ENCODE measurements around the gene PPP3CA. TPM values are rescaled to one million over a fixed set of nuclear protein-coding genes. Genes with fewer than 3 reads are reported as not detected.
A peak's percentile ranks its signal among the peaks of the same experiment; 100 is the strongest.

Gene PPP3CA
- total and polyA plus RNA-seq, 2 donors (not counting 1 experiment from before 2014, with no cell fraction given): 66.4 to 79.3 TPM

DNA sequence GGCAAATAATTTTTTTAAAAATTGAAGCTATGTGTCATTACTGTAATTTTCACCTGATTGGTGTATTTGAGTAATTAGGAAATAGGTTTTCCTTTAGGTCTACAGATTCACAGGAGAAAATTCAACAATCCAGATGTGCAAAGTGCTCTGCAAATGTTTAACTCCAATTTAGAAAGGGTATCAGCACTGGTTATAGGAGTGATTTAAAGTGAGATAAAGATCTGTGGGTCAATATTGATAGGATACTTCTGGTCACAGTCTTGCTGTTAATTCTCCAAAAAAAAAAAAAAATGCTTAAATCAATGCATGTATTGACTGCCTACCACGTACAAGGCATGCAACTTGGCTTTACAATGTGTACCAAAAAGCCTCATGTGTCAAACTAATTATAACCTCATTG is 271.3 kb downstream of the PPP3CA start:
- Histone ChIP-seq H3K4me2 (ENCODE audit: extremely low read depth, insufficient read depth, low read length) (no peak overlapping the region), H3K27ac (ENCODE audit: insufficient read depth, low read length) (no peak overlapping the region), H3K36me3 (ENCODE audit: control insufficient read depth, insufficient read depth, low read length) (no peaks in the 10 kb centered on the region), H4K20me1 (ENCODE audit: control insufficient read depth, extremely low read depth, insufficient read depth, low read length) (no peaks in the 10 kb centered on the region), H3K9ac (ENCODE audit: insufficient read depth, low read length) (no peak overlapping the region), H3K4me3 (replicated peaks in 1 of 4; ENCODE audit: control extremely low read depth in 1 of 4, insufficient read depth in 1 of 4, low read depth in 3 of 4, low read length in 4 of 4) (no peak overlapping the region), H3K79me2 (ENCODE audit: control insufficient read depth, insufficient read depth, low read length) (no peaks in the 10 kb centered on the region), H3K4me1 (ENCODE audit: control insufficient read depth, extremely low read depth, insufficient read depth, low read length) (no peaks in the 10 kb centered on the region), H3K27me3 (ENCODE audit: control insufficient read depth, insufficient read depth, low read length) (no peaks in the 10 kb centered on the region), H3K9me3 (ENCODE audit: control insufficient read depth, insufficient read depth, low read depth, low read length) (no peaks in the 10 kb centered on the region), H2AFZ (ENCODE audit: low read length) (no peak overlapping the region)
- TF ChIP-seq, protein P1, sequence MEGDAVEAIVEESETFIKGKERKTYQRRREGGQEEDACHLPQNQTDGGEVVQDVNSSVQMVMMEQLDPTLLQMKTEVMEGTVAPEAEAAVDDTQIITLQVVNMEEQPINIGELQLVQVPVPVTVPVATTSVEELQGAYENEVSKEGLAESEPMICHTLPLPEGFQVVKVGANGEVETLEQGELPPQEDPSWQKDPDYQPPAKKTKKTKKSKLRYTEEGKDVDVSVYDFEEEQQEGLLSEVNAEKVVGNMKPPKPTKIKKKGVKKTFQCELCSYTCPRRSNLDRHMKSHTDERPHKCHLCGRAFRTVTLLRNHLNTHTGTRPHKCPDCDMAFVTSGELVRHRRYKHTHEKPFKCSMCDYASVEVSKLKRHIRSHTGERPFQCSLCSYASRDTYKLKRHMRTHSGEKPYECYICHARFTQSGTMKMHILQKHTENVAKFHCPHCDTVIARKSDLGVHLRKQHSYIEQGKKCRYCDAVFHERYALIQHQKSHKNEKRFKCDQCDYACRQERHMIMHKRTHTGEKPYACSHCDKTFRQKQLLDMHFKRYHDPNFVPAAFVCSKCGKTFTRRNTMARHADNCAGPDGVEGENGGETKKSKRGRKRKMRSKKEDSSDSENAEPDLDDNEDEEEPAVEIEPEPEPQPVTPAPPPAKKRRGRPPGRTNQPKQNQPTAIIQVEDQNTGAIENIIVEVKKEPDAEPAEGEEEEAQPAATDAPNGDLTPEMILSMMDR (conservative IDR thresholded peaks at IDR 0.05 in 1 of 2, IDR thresholded peaks at IDR 0.05 in 1 of 2; ENCODE audit: low read depth in 1 of 2, low read length in 2 of 2): no peak
- no peak for TF ChIP-seq EZH2 (IDR thresholded peaks at IDR 0.05; ENCODE audit: low read length, missing control alignments)
- DNase-seq (ENCODE audit: low read depth in 2 of 2): no peak

DNA sequence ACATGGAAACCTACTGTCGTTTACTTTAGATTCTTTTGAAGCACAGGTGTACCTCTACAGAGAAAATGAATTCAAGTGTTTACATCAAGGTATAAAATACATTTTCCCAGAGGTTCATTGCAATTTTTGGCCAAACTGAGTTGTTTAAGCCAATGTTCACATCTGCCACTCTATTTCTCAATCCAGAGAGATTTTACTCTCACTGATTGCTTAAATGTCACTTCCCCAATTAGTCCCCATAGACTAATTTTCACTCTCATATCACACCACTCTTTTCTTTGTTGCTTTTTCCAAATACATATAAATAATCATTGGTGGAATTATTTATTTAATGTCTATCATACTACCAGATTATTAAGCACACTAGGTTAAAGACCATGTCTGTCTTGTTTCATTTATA is 271.8 kb downstream of the PPP3CA start:
- no peaks in the 10 kb centered on the region for H4K20me1 ChIP-seq (ENCODE audit: control insufficient read depth, extremely low read depth, insufficient read depth, low read length)
- no peak overlapping the region for H3K27ac ChIP-seq (ENCODE audit: insufficient read depth, low read length)
- no peak overlapping the region for H3K4me2 ChIP-seq (ENCODE audit: extremely low read depth, insufficient read depth, low read length)
- H2AFZ ChIP-seq (ENCODE audit: low read length): no peak overlapping the region
- DNase-seq (ENCODE audit: low read depth in 2 of 2): no peak
- H3K4me1 ChIP-seq (ENCODE audit: control insufficient read depth, extremely low read depth, insufficient read depth, low read length): no peaks in the 10 kb centered on the region
- H3K79me2 ChIP-seq (ENCODE audit: control insufficient read depth, insufficient read depth, low read length): no peaks in the 10 kb centered on the region
- no peaks in the 10 kb centered on the region for H3K36me3 ChIP-seq (ENCODE audit: control insufficient read depth, insufficient read depth, low read length)
- no peak overlapping the region for H3K9ac ChIP-seq (ENCODE audit: insufficient read depth, low read length)
- no peak for TF ChIP-seq EZH2 (IDR thresholded peaks at IDR 0.05; ENCODE audit: low read length, missing control alignments)
- TF ChIP-seq, protein P1 (conservative IDR thresholded peaks at IDR 0.05 in 1 of 2, IDR thresholded peaks at IDR 0.05 in 1 of 2; ENCODE audit: low read depth in 1 of 2, low read length in 2 of 2): no peak
- no peaks in the 10 kb centered on the region for H3K9me3 ChIP-seq (ENCODE audit: control insufficient read depth, insufficient read depth, low read depth, low read length)
- no peak overlapping the region for H3K4me3 ChIP-seq (replicated peaks in 1 of 4; ENCODE audit: control extremely low read depth in 1 of 4, insufficient read depth in 1 of 4, low read depth in 3 of 4, low read length in 4 of 4)
- H3K27me3 ChIP-seq (ENCODE audit: control insufficient read depth, insufficient read depth, low read length): no peaks in the 10 kb centered on the region

DNA sequence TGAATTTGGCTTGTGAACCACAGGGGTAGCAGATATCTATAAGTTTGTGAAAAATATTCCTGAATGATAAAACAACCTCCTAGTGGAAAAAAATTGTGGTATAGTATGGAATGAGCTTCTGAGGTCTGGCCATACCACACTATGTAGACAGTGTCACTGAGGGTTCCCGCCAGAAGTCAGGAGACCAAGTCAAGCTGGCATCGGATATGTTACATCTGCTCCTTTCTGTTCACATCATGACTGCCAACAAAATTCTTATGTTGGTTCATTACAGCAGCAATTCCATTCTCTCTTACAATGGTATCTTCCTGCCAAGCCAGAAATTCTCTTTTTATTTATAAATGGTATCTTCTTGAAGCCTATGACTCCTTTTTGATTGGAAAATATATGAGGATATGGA is 273.0 kb downstream of the PPP3CA start:
- no peak overlapping the region for H3K9ac ChIP-seq (ENCODE audit: insufficient read depth, low read length)
- H3K9me3 ChIP-seq (ENCODE audit: control insufficient read depth, insufficient read depth, low read depth, low read length): no peaks in the 10 kb centered on the region
- no peaks in the 10 kb centered on the region for H4K20me1 ChIP-seq (ENCODE audit: control insufficient read depth, extremely low read depth, insufficient read depth, low read length)
- no peaks in the 10 kb centered on the region for H3K27me3 ChIP-seq (ENCODE audit: control insufficient read depth, insufficient read depth, low read length)
- DNase-seq (ENCODE audit: low read depth in 2 of 2): peak; percentile 20 to 40
- H3K27ac ChIP-seq (ENCODE audit: insufficient read depth, low read length): no peak overlapping the region
- H3K36me3 ChIP-seq (ENCODE audit: control insufficient read depth, insufficient read depth, low read length): no peaks in the 10 kb centered on the region
- no peak overlapping the region for H3K4me3 ChIP-seq (replicated peaks in 1 of 4; ENCODE audit: control extremely low read depth in 1 of 4, insufficient read depth in 1 of 4, low read depth in 3 of 4, low read length in 4 of 4)
- TF ChIP-seq, protein P1 (conservative IDR thresholded peaks at IDR 0.05 in 1 of 2, IDR thresholded peaks at IDR 0.05 in 1 of 2; ENCODE audit: low read depth in 1 of 2, low read length in 2 of 2): no peak
- no peak for TF ChIP-seq EZH2 (IDR thresholded peaks at IDR 0.05; ENCODE audit: low read length, missing control alignments)
- H2AFZ ChIP-seq (ENCODE audit: low read length): no peak overlapping the region
- H3K4me1 ChIP-seq (ENCODE audit: control insufficient read depth, extremely low read depth, insufficient read depth, low read length): no peaks in the 10 kb centered on the region
- no peak overlapping the region for H3K4me2 ChIP-seq (ENCODE audit: extremely low read depth, insufficient read depth, low read length)
- no peaks in the 10 kb centered on the region for H3K79me2 ChIP-seq (ENCODE audit: control insufficient read depth, insufficient read depth, low read length)
